ENCODE results near the gene NDUFA6. TPM values are rescaled to one million over a fixed set of nuclear protein-coding genes. Genes with fewer than 3 reads are reported as not detected.

NDUFA6 gene
- total and polyA plus RNA-seq, 9 donors = 78.1 to 143 (median 92.2) TPM

DNA sequence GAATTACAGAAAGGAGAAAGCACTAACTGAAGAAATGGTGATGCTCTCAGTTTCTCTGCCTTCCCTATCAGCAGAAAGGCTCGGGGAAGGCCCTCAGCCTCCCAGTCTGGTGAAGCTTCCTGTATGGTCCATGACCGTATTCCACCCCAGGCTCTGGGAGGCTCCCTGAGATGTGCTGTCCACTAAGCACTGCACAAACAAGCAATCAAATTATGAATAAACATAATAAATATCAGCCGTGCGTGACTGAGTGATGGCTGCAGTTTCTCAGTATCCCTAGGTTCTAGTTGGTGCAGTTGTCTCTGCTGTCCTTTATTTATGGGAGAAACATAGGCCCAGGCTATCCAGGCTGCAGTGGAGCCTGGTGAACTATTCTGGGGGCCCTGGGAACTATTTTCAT, 7.5 kb downstream of the NDUFA6 start:
- Histone ChIP-seq H3K9me3 (replicated peaks; ENCODE audit: control insufficient read depth, low read depth, low read length) (no peaks in the 10 kb centered on the region), H3K27ac (ENCODE audit: low read length) (no peak overlapping the region), H3K4me1 (ENCODE audit: control insufficient read depth, insufficient read depth, low read length) (peaks cover 14% of the 10 kb centered on the region), H3K4me3 (ENCODE audit: low read length) (no peak overlapping the region), H3K36me3 (ENCODE audit: control insufficient read depth, insufficient read depth, low read length) (peaks cover 59% of the 10 kb centered on the region), H3K27me3 (ENCODE audit: control insufficient read depth, insufficient read depth, low read length) (no peaks in the 10 kb centered on the region)
- DNase-seq = no peak
- no CpG with 5 or more reads among the region's 4 CpGs for WGBS (ENCODE audit: insufficient coverage)

DNA sequence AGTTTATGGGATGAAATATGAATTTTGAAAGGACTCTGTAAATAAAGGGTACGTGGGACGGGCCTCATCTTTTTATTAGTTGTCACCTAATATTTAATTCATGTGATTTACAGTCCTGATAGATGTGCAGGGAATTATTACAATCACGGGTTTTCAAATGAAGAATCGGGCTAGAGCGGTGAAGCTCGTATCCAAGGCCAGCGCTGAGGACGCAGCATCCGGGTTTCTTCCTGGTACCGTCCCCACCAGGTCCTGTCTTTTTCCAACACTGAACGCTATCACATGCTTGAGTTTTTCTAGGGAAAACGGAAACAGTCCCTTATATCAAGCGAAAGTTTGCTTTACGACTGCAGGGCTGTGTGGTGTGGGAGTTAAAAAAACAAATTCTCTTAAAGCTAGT, 10.3 kb downstream of the NDUFA6 start:
- peak overlapping the region; percentile 100 for H3K27ac ChIP-seq (ENCODE audit: low read length)
- 0% methylated on average over 1 of the region's 14 CpGs for WGBS (ENCODE audit: insufficient coverage)

DNA sequence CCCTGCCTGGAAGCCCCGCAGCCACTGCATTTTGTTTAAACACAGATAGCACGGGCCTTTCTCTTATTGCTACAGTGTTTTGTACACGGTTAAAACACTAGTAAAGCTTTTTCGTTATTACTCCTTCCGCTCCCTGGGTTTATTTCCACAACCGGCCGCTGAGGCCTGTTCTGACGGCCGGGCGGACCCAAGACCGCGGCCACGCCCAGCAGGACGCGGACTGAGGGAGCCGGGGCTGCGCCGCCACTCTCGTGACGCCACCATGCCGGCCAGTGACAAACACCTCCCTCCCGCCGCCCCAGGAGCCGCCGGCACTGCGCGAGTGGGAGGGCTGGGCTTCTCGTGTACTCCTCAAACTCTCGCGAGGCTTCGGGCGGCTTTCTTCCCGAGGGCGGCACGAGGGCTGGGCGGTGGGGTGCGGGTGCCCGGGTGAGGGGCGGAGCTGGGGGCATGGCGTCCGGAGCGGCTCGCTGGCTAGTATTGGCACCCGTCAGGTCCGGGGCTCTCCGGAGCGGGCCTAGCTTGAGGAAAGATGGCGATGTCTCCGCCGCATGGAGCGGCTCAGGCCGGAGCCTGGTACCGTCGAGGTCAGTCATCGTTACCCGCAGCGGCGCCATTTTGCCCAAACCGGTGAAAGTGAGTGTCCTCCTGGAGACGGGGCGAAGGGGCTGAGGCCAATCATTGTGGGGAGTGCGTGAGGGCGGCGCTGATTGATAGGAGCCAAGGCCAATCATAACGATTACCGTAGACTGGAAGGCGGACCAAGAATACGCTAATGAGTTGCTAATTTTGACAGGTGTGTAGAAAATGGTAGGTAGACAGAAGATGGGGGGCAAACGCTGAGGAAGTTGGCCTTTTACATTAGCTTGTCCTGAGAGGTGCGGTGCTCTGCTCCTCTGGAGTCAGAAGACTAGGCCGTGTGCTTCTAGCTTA, 11.0 kb downstream of the NDUFA6 start, which contains the start of gene SMDT1:
TSS of gene SMDT1 (plus strand) at position 382 of the 933 bp plus-strand sequence. CDS start at position 451, 69 bp downstream.
- Histone ChIP-seq H3K27me3 (ENCODE audit: control insufficient read depth, insufficient read depth, low read length) (no peaks in the 10 kb centered on the region), H3K27ac (ENCODE audit: low read length) (peak within 1 kb of the TSS; percentile 100), H3K4me1 (ENCODE audit: control insufficient read depth, insufficient read depth, low read length) (peaks cover 33% of the 10 kb centered on the region), H3K36me3 (ENCODE audit: control insufficient read depth, insufficient read depth, low read length) (peaks cover 56% of the 10 kb centered on the region), H3K4me3 (ENCODE audit: low read length) (peak within 1 kb of the TSS; percentile 79), H3K9me3 (replicated peaks; ENCODE audit: control insufficient read depth, low read depth, low read length) (no peaks in the 10 kb centered on the region)
- under 1% methylated on average over 66 of the region's 71 CpGs for WGBS (ENCODE audit: insufficient coverage)
- peak; percentile 99 for DNase-seq

More for the DNA sequence above, 10.3 kb downstream of the NDUFA6 start:
- H3K4me3 ChIP-seq (ENCODE audit: low read length) = peak overlapping the region; percentile 79
- H3K4me1 ChIP-seq (ENCODE audit: control insufficient read depth, insufficient read depth, low read length) = peaks cover 26% of the 10 kb centered on the region
- DNase-seq = peak; percentile 72
- no peaks in the 10 kb centered on the region for H3K9me3 ChIP-seq (replicated peaks; ENCODE audit: control insufficient read depth, low read depth, low read length)
- no peaks in the 10 kb centered on the region for H3K27me3 ChIP-seq (ENCODE audit: control insufficient read depth, insufficient read depth, low read length)
- H3K36me3 ChIP-seq (ENCODE audit: control insufficient read depth, insufficient read depth, low read length) = peaks cover 63% of the 10 kb centered on the region

DNA sequence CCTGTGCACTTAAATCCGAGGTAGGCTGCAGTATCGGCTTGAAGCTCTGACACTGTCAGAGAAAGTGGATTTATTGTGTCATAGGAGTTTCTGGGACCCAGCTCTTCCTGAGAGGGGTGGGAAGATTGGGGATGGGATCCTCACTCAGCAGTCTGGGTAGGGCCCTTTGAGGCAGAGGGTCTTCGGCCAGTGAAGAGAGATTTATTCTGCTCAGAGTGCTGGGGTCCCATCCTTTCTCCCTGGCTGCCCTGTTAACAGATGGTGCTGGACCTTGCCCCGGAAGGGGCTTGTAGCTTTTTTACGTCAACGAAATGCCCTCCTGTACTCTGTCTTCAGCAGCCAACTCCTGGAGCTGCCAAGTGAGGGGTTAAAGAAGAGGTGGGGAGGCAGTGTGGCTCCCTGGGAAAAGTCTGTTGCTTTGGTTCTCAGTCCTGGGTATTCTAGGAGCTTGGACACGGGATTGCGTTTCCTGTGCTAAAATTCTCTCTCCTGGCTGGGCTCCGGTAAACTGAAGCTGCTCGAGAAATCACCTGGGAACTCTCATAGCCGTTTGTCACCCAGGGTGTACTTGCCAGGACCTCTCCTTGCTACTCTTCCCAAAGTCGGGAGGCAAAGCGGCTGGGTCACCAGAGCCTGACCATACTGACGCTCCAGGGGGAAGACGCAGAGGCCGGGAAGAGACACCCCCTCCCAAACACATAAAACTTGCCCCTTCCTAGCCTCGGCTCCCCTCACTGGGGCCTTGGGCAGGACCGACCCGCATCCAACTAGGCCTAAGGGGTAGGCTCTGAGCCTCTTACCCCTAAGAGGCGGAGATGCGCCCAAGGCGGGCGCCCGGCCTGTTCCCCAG, 11.9 kb downstream of the NDUFA6 start:
- peaks cover 42% of the 10 kb centered on the region for H3K4me1 ChIP-seq (ENCODE audit: control insufficient read depth, insufficient read depth, low read length)
- no peaks in the 10 kb centered on the region for H3K9me3 ChIP-seq (replicated peaks; ENCODE audit: control insufficient read depth, low read depth, low read length)
- H3K27ac ChIP-seq (ENCODE audit: low read length) = peak overlapping the region; percentile 100
- DNase-seq = peak; percentile 60
- peak overlapping the region; percentile 79 for H3K4me3 ChIP-seq (ENCODE audit: low read length)
- no peaks in the 10 kb centered on the region for H3K27me3 ChIP-seq (ENCODE audit: control insufficient read depth, insufficient read depth, low read length)
- 21% methylated on average over 18 of the region's 24 CpGs for WGBS (ENCODE audit: insufficient coverage)
- peaks cover 47% of the 10 kb centered on the region for H3K36me3 ChIP-seq (ENCODE audit: control insufficient read depth, insufficient read depth, low read length)

DNA sequence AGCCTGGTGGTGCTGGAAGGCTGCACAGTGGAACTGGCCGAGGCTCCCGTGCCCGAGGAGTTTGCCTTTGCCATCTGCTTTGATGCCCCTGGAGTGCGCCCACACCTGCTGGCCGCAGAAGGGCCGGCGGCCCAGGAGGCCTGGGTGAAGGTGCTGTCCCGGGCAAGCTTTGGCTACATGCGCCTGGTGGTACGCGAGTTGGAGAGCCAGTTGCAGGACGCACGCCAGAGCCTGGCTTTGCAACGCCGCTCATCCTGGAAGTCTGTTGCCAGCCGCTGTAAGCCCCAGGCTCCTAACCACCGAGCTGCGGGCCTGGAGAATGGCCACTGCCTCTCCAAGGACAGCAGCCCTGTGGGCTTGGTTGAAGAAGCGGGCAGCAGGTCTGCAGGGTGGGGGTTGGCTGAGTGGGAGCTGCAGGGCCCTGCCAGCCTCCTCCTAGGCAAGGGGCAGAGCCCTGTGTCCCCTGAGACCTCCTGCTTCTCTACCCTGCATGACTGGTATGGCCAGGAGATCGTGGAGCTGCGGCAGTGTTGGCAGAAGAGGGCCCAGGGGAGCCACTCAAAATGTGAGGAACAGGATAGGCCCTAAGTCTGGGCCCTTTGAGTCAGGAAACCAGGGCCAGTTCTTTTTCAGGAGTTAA, 13.0 kb downstream of the NDUFA6 start:
- DNase-seq = no peak
- WGBS (ENCODE audit: insufficient coverage) = 82% methylated on average over 18 of the region's 21 CpGs
- Histone ChIP-seq H3K27ac (ENCODE audit: low read length) (peak overlapping the region; percentile 100), H3K9me3 (replicated peaks; ENCODE audit: control insufficient read depth, low read depth, low read length) (no peaks in the 10 kb centered on the region), H3K4me1 (ENCODE audit: control insufficient read depth, insufficient read depth, low read length) (peaks cover 45% of the 10 kb centered on the region), H3K4me3 (ENCODE audit: low read length) (no peak overlapping the region), H3K27me3 (ENCODE audit: control insufficient read depth, insufficient read depth, low read length) (no peaks in the 10 kb centered on the region), H3K36me3 (ENCODE audit: control insufficient read depth, insufficient read depth, low read length) (peaks cover 37% of the 10 kb centered on the region)

DNA sequence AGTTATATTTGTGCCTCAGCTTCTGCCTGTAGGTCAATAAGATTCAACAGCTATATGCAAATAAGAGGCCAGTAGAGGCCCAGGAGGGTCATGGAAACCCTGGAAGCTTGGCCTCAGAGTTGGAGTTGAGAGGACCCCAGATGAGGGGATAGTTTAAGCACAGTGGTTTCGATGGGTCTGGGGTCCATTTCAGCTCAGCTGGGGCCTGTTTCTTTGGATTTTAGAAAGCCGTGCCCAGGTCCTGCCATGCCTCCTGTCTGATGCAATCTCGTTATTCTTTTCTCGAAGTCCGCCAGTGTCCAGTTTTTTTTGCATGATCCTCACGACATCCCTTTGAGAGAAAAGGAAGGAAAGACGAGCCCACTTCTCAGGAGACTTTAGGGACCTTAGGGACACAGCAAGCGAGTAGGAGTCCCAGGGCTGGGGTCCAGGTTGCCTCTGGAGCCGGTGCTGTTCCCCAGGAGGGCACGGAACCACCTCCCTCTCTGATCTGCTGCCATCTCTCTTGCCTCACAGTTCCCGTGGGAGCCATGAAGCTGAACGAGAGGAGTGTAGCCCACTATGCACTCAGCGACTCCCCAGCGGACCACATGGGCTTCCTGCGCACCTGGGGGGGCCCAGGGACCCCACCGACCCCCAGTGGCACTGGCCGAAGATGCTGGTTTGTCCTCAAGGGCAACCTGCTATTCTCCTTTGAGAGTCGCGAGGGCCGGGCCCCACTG, 13.6 kb downstream of the NDUFA6 start:
- Histone ChIP-seq H3K9me3 (replicated peaks; ENCODE audit: control insufficient read depth, low read depth, low read length) (no peaks in the 10 kb centered on the region), H3K27ac (ENCODE audit: low read length) (peak overlapping the region; percentile 17), H3K4me1 (ENCODE audit: control insufficient read depth, insufficient read depth, low read length) (peaks cover 45% of the 10 kb centered on the region), H3K4me3 (ENCODE audit: low read length) (no peak overlapping the region), H3K27me3 (ENCODE audit: control insufficient read depth, insufficient read depth, low read length) (no peaks in the 10 kb centered on the region), H3K36me3 (ENCODE audit: control insufficient read depth, insufficient read depth, low read length) (peaks cover 32% of the 10 kb centered on the region)
- no peak for DNase-seq
- 77% methylated on average over 20 of the region's 20 CpGs for WGBS (ENCODE audit: insufficient coverage)

DNA sequence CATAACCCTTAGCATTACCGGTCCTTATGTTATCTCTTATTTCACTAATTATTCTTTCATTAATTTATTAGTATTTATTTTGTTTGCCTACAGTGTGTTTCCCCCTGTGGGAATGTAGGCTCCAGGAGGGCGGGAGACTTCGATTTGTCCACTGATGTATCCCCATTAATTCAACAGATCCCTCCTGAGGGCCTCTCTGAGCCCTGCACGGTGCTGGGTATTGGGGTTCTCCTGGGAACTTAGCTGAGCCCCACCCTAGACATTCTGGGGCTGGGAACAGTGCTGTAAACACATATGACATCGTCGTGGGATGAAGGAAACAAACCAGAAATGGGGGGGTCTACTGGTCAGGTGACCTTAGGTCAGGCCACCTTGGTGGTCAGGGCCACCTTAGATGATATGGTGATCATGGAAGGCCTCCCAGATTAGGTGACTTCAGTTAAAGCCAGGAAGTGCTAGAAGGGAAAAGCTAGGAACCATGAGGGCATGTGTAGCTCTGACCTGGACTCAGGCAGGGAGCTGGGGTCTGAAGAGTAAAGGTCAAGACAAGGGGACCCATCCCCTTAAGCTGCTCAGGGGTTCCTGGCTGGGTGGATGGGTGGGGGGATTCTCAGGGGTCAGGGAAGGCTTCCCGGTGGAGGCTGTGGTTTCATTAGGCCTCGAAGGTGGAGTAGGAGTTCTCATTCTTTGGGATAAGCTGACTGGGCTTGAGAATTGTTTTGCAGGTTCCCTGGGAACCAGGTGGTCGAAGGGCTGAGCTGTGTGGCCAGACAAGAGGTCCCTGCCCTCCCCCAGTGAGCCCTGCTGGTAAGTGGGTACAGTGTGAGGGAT, 15.5 kb downstream of the NDUFA6 start:
- WGBS (ENCODE audit: insufficient coverage) = 59% methylated on average over 4 of the region's 9 CpGs
- Histone ChIP-seq H3K4me1 (ENCODE audit: control insufficient read depth, insufficient read depth, low read length) (peaks cover 54% of the 10 kb centered on the region), H3K27me3 (ENCODE audit: control insufficient read depth, insufficient read depth, low read length) (no peaks in the 10 kb centered on the region), H3K9me3 (replicated peaks; ENCODE audit: control insufficient read depth, low read depth, low read length) (no peaks in the 10 kb centered on the region), H3K36me3 (ENCODE audit: control insufficient read depth, insufficient read depth, low read length) (peaks cover 27% of the 10 kb centered on the region), H3K4me3 (ENCODE audit: low read length) (peak overlapping the region; percentile 78), H3K27ac (ENCODE audit: low read length) (peak overlapping the region; percentile 93)
- DNase-seq = peak; percentile 33

DNA sequence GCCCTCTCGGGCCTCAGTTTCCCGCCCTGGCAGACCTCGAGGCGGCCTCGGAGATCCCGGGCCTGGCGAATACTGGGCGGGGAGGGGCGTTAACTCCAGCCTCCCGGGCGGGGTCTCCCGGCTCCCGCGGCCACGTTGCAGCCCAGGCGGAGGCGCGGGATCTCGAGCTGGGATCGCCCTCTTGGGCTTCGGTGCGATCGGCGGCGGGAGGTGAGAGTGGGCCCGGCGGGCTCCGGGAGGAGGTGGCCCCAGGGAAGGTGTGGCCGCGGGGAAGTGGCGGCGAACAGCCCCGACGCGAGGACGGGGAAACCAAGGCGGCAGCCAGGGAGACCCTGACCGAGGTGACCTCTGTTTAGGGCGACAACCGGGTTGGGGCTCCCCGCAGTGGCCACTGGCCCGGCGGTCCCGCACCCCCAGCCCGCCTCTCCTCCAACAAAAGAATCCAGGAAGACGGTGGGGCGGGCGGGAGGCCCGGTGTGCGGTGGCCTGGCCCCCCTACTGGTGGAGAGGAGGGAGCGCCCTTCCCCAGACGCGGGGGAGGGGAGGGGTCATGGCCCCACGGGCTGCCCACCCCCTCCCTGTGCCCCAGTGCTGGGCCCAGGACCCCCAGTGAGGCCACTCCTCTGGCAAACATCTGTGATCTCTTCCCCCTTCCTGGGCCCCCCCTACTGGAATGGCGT, 16.3 kb downstream of the NDUFA6 start, which contains the start of gene PHETA2:
TSS of gene PHETA2 (plus strand) at position 117 of the 680 bp plus-strand sequence. CDS start 3,046 bp downstream, outside the sequence.
- no peaks in the 10 kb centered on the region for H3K27me3 ChIP-seq (ENCODE audit: control insufficient read depth, insufficient read depth, low read length)
- WGBS (ENCODE audit: insufficient coverage) = under 1% methylated on average over 40 of the region's 55 CpGs
- no peaks in the 10 kb centered on the region for H3K9me3 ChIP-seq (replicated peaks; ENCODE audit: control insufficient read depth, low read depth, low read length)
- H3K27ac ChIP-seq (ENCODE audit: low read length) = peak within 1 kb of the TSS; percentile 93
- peaks cover 27% of the 10 kb centered on the region for H3K36me3 ChIP-seq (ENCODE audit: control insufficient read depth, insufficient read depth, low read length)
- peaks cover 62% of the 10 kb centered on the region for H3K4me1 ChIP-seq (ENCODE audit: control insufficient read depth, insufficient read depth, low read length)
- DNase-seq = peak; percentile 83
- peak within 1 kb of the TSS; percentile 78 for H3K4me3 ChIP-seq (ENCODE audit: low read length)

Measured in muscle of leg (tissue), 11 donors.